Measurements from ENCODE around the gene SOX6. TPM values are rescaled to one million over a fixed set of nuclear protein-coding genes. Genes with fewer than 3 reads are reported as not detected.

SOX6 gene
- total RNA-seq, 1 experiment from 2014 or later: not detected

- no peak for DNase-seq (ENCODE audit: low spot score)
These were observed 38.6 kb downstream of the SOX6 start for GRCh38 chr11:16317712-16318111.

GRCh38 chr11:16313846-16314245 is 42.5 kb downstream of the SOX6 start:
- DNase-seq (ENCODE audit: low spot score): no peak

GRCh38 chr11:16312233-16312765 is 44.0 kb downstream of the SOX6 start:
- no peak for DNase-seq (ENCODE audit: low spot score)

GRCh38 chr11:16311831-16312230 is 44.5 kb downstream of the SOX6 start:
- no peak for DNase-seq (ENCODE audit: low spot score)

GRCh38 chr11:16310943-16311342 is 45.4 kb downstream of the SOX6 start:
- no peak for DNase-seq (ENCODE audit: low spot score)

- DNase-seq (ENCODE audit: low spot score): no peak
These were observed 47.1 kb downstream of the SOX6 start for GRCh38 chr11:16309226-16309625.

- DNase-seq (ENCODE audit: low spot score): no peak
These were observed 54.9 kb downstream of the SOX6 start for GRCh38 chr11:16301462-16301861.

- DNase-seq (ENCODE audit: low spot score): no peak
These were observed 56.2 kb downstream of the SOX6 start for GRCh38 chr11:16299884-16300782.

GRCh38 chr11:16299390-16299789 is 57.0 kb downstream of the SOX6 start:
- DNase-seq (ENCODE audit: low spot score): no peak

GRCh38 chr11:16297332-16297731 is 59.0 kb downstream of the SOX6 start:
- no peak for DNase-seq (ENCODE audit: low spot score)

GRCh38 chr11:16296273-16296672 is 60.1 kb downstream of the SOX6 start:
- DNase-seq (ENCODE audit: low spot score): no peak

- DNase-seq (ENCODE audit: low spot score): no peak
These were observed 60.8 kb downstream of the SOX6 start for GRCh38 chr11:16295592-16295991.

- DNase-seq (ENCODE audit: low spot score): no peak
These were observed 63.1 kb downstream of the SOX6 start for GRCh38 chr11:16293204-16293681.

- DNase-seq (ENCODE audit: low spot score): no peak
These were observed 64.0 kb downstream of the SOX6 start for GRCh38 chr11:16292167-16292859.

- DNase-seq (ENCODE audit: low spot score): no peak
These were observed 64.6 kb downstream of the SOX6 start for GRCh38 chr11:16291729-16292128.

GRCh38 chr11:16289541-16289940 is 66.8 kb downstream of the SOX6 start:
- no peak for DNase-seq (ENCODE audit: low spot score)

GRCh38 chr11:16287630-16288280 is 68.6 kb downstream of the SOX6 start:
- DNase-seq (ENCODE audit: low spot score): no peak

GRCh38 chr11:16286095-16286494 is 70.3 kb downstream of the SOX6 start:
- DNase-seq (ENCODE audit: low spot score): no peak

GRCh38 chr11:16280256-16280682 is 76.1 kb downstream of the SOX6 start:
- no peak for DNase-seq (ENCODE audit: low spot score)

GRCh38 chr11:16279524-16279923 is 76.8 kb downstream of the SOX6 start:
- DNase-seq (ENCODE audit: low spot score): no peak

GRCh38 chr11:16278979-16279378 is 77.4 kb downstream of the SOX6 start:
- no peak for DNase-seq (ENCODE audit: low spot score)

GRCh38 chr11:16278273-16278672 is 78.1 kb downstream of the SOX6 start:
- DNase-seq (ENCODE audit: low spot score): no peak

Measured in A172 (cell line).